NCI-H345 treated with DMSO at 0.1 percent for 48 hours (cell line): ENCODE data around the gene NAA15.
"Not testable (repeated sequence)": the region's sequence is repeated elsewhere in the genome, so short reads cannot be mapped to it uniquely, and the experiment has no call there.

Source experiments
- DNase-seq: peaks from one replicate; lab custom pipeline; 2025; ENCODE audit not compliant: unreplicated experiment; lab: John Stamatoyannopoulos, UW

Gene NAA15

GRCh38 chr4:139301113-139301820 is at the start of gene NAA15:
Gene NAA15 (plus strand): TSS chr4:139301505. CDS start chr4:139301778, 273 bp downstream.
- DNase-seq = peak; percentile 85

- DNase-seq = no peak
These were observed 48.3 kb upstream of the NAA15 start for GRCh38 chr4:139253046-139253445.

- no peak for DNase-seq
These were observed 47.6 kb upstream of the NAA15 start for GRCh38 chr4:139253713-139254112.

- not testable (repeated sequence) for DNase-seq
These were observed 45.7 kb upstream of the NAA15 start for GRCh38 chr4:139255581-139255980.

- DNase-seq = no peak
These were observed 45.0 kb upstream of the NAA15 start for GRCh38 chr4:139256349-139256748.

- peak; percentile 13 for DNase-seq
These were observed 35.7 kb upstream of the NAA15 start for GRCh38 chr4:139265654-139266053.

- no peak for DNase-seq
These were observed 35.1 kb upstream of the NAA15 start for GRCh38 chr4:139266208-139266582.

GRCh38 chr4:139266583-139267257 is 34.6 kb upstream of the NAA15 start:
- DNase-seq = no peak

- no peak for DNase-seq
These were observed 34.0 kb upstream of the NAA15 start for GRCh38 chr4:139267301-139267700.

- no peak for DNase-seq
These were observed 27.5 kb upstream of the NAA15 start for GRCh38 chr4:139273835-139274234.

GRCh38 chr4:139274790-139275189 is 26.5 kb upstream of the NAA15 start:
- DNase-seq = no peak

GRCh38 chr4:139275281-139275735 is 26.0 kb upstream of the NAA15 start:
- no peak for DNase-seq

GRCh38 chr4:139278485-139278884 is 22.8 kb upstream of the NAA15 start:
- DNase-seq = no peak

GRCh38 chr4:139278912-139279759 is 22.2 kb upstream of the NAA15 start:
- DNase-seq = no peak

- no peak for DNase-seq
These were observed 21.3 kb upstream of the NAA15 start, which contains the start of gene MGARP for GRCh38 chr4:139279760-139280620. Gene MGARP (minus strand): TSS chr4:139280225. CDS start chr4:139280158, 67 bp downstream.

- DNase-seq = no peak
These were observed 19.1 kb upstream of the NAA15 start for GRCh38 chr4:139282065-139282720.

- DNase-seq = no peak
These were observed 18.6 kb upstream of the NAA15 start for GRCh38 chr4:139282721-139283075.

GRCh38 chr4:139286186-139286698 is 15.1 kb upstream of the NAA15 start:
- no peak for DNase-seq

GRCh38 chr4:139295206-139295941 is 5.9 kb upstream of the NAA15 start:
- DNase-seq = peak; percentile 68
